Calu3 (cell line): Measurements from ENCODE around the gene CDH9. TPM values are rescaled to one million over a fixed set of nuclear protein-coding genes. Genes with fewer than 3 reads are reported as not detected.

Experiments
- BruUV-seq: library from RNA; stranded (reverse); fragments of 400-500 nt; replicated peaks from 2 replicates; lab custom pipeline; 2021; lab: Mats Ljungman, UMichigan
- CTCF ChIA-PET: fragments of 300-600 bp; sonication (Branson Sonifier 250); formaldehyde crosslinking; loops from one replicate; lab custom pipeline; 2022; ENCODE audit warnings: antibody characterized with exemption; lab: Charles Lee
- DNase-seq: peaks from one replicate; pipeline ENCODE4 v3.0.0; 2022
- H3K27ac Mint-ChIP-seq: one replicate; pipeline ENCODE4 v1.8.0; 2022; ENCODE audit warnings: mixed read lengths; ENCODE audit not compliant: unreplicated experiment
- H3K27me3 Mint-ChIP-seq: one replicate; pipeline ENCODE4 v1.8.0; 2022; ENCODE audit warnings: mixed read lengths; ENCODE audit not compliant: unreplicated experiment
- H3K36me3 Mint-ChIP-seq: one replicate; pipeline ENCODE4 v1.8.0; 2022; ENCODE audit warnings: mild to moderate bottlenecking, moderate library complexity, mixed read lengths; ENCODE audit not compliant: insufficient read depth, unreplicated experiment
- H3K4me1 Mint-ChIP-seq: one replicate; pipeline ENCODE4 v1.8.0; 2022; ENCODE audit warnings: mild to moderate bottlenecking, low read depth, mixed read lengths; ENCODE audit not compliant: unreplicated experiment
- H3K4me3 Mint-ChIP-seq: one replicate; pipeline ENCODE4 v1.8.0; 2022; ENCODE audit warnings: mild to moderate bottlenecking, low read depth, moderate library complexity, mixed read lengths; ENCODE audit not compliant: unreplicated experiment
- H3K9me3 Mint-ChIP-seq: one replicate; pipeline ENCODE4 v1.8.0; 2022; ENCODE audit warnings: low read depth, mixed read lengths; ENCODE audit not compliant: unreplicated experiment
- intact Hi-C: fragments of 100-400 bp; cut with micrococcal nuclease; formaldehyde crosslinking; loops from one replicate; pipeline ENCODE4 v1.10.0; 2022; ENCODE audit not compliant: unreplicated experiment
- total RNA-seq: library from RNA; stranded (reverse); gene quantifications from 2 replicates; pipeline ENCODE4 v1.2.3, GENCODE V29; 2022
- TF ChIP-seq, protein P1 (sequence below): fragments of 200-600 bp; IDR thresholded peaks from one replicate; pipeline ENCODE4 v1.8.0; 2022; ENCODE audit warnings: antibody characterized with exemption; ENCODE audit not compliant: unreplicated experiment

Gene CDH9
- total RNA-seq, 1 experiment from 2014 or later, result not detected

GRCh38 chr5:26959290-26959689, 79.1 kb downstream of the CDH9 start:
- Mint-ChIP-seq H3K27me3 (no peaks in the 10 kb centered on the region), H3K36me3 (no peaks in the 10 kb centered on the region), H3K9me3 (peaks cover 9% of the 10 kb centered on the region), H3K27ac (no peak overlapping the region), H3K4me3 (no peak overlapping the region), H3K4me1 (no peaks in the 10 kb centered on the region)
- TF ChIP-seq, protein P1, sequence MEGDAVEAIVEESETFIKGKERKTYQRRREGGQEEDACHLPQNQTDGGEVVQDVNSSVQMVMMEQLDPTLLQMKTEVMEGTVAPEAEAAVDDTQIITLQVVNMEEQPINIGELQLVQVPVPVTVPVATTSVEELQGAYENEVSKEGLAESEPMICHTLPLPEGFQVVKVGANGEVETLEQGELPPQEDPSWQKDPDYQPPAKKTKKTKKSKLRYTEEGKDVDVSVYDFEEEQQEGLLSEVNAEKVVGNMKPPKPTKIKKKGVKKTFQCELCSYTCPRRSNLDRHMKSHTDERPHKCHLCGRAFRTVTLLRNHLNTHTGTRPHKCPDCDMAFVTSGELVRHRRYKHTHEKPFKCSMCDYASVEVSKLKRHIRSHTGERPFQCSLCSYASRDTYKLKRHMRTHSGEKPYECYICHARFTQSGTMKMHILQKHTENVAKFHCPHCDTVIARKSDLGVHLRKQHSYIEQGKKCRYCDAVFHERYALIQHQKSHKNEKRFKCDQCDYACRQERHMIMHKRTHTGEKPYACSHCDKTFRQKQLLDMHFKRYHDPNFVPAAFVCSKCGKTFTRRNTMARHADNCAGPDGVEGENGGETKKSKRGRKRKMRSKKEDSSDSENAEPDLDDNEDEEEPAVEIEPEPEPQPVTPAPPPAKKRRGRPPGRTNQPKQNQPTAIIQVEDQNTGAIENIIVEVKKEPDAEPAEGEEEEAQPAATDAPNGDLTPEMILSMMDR, result no peak
- intact Hi-C loops, result no loop called here
- no peak for DNase-seq
- no TSS peak for BruUV-seq
- CTCF ChIA-PET, result no interaction called here

DNA sequence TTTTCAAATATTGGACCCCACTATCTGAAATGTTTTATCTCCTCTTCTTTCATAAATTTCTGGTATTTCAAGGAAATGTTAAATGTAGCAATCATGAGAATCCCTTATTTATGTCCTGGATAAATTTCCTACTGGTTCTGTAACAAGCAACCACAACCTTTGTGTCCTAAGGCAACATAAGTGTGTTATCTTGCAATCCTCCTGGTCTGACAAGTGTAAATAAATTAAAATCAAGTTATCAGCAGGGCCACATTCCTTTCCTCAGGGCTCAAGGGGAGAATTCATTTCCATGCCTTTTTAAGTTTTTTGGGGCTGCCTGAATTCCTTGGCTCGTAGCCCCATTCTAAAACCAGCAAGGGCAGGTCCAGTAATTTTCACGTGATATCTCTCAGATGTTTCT, 83.2 kb downstream of the CDH9 start:
- Mint-ChIP-seq H3K4me3 (no peak overlapping the region), H3K36me3 (no peaks in the 10 kb centered on the region), H3K27ac (no peak overlapping the region), H3K27me3 (no peaks in the 10 kb centered on the region), H3K4me1 (no peaks in the 10 kb centered on the region), H3K9me3 (peaks cover 12% of the 10 kb centered on the region)
- TF ChIP-seq, protein P1, result no peak
- no peak for DNase-seq
- no TSS peak for BruUV-seq
- CTCF ChIA-PET, result no interaction called here
- intact Hi-C loops, result no loop called here

GRCh38 chr5:26948921-26949320, 89.5 kb downstream of the CDH9 start:
- H3K4me1 Mint-ChIP-seq, result no peaks in the 10 kb centered on the region
- TF ChIP-seq, protein P1, result no peak
- BruUV-seq, result no TSS peak
- peaks cover 7% of the 10 kb centered on the region for H3K9me3 Mint-ChIP-seq
- H3K4me3 Mint-ChIP-seq, result no peak overlapping the region
- H3K27me3 Mint-ChIP-seq, result no peaks in the 10 kb centered on the region
- no peaks in the 10 kb centered on the region for H3K36me3 Mint-ChIP-seq
- intact Hi-C loops, result no loop called here
- no peak for DNase-seq
- H3K27ac Mint-ChIP-seq, result no peak overlapping the region
- CTCF ChIA-PET, result no interaction called here

DNA sequence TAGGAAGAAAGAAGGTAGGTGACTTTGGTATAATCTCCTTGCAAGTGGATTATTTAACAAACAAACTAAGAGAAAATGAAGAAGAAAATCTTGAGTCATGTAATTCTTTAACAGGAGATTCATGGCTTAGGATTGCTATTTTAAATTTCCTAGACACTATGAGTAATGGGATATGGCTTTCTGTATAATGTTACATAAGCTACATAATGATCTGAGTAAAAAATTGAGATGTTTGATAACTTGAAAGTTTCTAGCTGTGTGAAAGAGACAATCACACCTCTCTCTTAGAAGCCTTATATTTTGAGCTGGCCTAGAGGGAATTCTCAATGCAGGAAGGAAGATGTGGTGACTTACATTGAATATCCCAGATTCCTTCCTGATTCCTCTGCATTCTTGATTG, 92.5 kb downstream of the CDH9 start:
- TF ChIP-seq, protein P1, result no peak
- H3K27ac Mint-ChIP-seq, result no peak overlapping the region
- BruUV-seq, result no TSS peak
- no peak overlapping the region for H3K4me3 Mint-ChIP-seq
- CTCF ChIA-PET, result no interaction called here
- DNase-seq, result no peak
- peaks cover 4% of the 10 kb centered on the region for H3K9me3 Mint-ChIP-seq
- H3K4me1 Mint-ChIP-seq, result no peaks in the 10 kb centered on the region
- no peaks in the 10 kb centered on the region for H3K36me3 Mint-ChIP-seq
- H3K27me3 Mint-ChIP-seq, result no peaks in the 10 kb centered on the region
- intact Hi-C loops, result no loop called here
